Activated naive CD4-positive, alpha-beta T cell treated with Interleukin-2 at 50 U/mL for 16 hours (primary cell): ENCODE measurements around the gene BICD1.
"Not testable (repeated sequence)": the region's sequence is repeated elsewhere in the genome, so short reads cannot be mapped to it uniquely, and the experiment has no call there.

Source experiments
- DNase-seq: peaks from one replicate; pipeline ENCODE4 v3.0.0-alpha.2; 2020

Gene BICD1

GRCh38 chr12:32249777-32250176, 143.1 kb downstream of the BICD1 start:
- no peak for DNase-seq

- DNase-seq = no peak
Observed at GRCh38 chr12:32252199-32253073, 145.8 kb downstream of the BICD1 start.

- no peak for DNase-seq
Observed at GRCh38 chr12:32253154-32253790, 146.6 kb downstream of the BICD1 start.

- no peak for DNase-seq
Observed at GRCh38 chr12:32254260-32254956, 147.8 kb downstream of the BICD1 start.

- DNase-seq = no peak
Observed at GRCh38 chr12:32255588-32255987, 148.9 kb downstream of the BICD1 start.

GRCh38 chr12:32257695-32258496, 151.2 kb downstream of the BICD1 start:
- DNase-seq = no peak

GRCh38 chr12:32260696-32261095, 154.0 kb downstream of the BICD1 start:
- no peak for DNase-seq

- no peak for DNase-seq
Observed at GRCh38 chr12:32261638-32262037, 155.0 kb downstream of the BICD1 start.

GRCh38 chr12:32264961-32265360, 158.3 kb downstream of the BICD1 start:
- no peak for DNase-seq

- no peak for DNase-seq
Observed at GRCh38 chr12:32265456-32265855, 158.8 kb downstream of the BICD1 start.

- no peak for DNase-seq
Observed at GRCh38 chr12:32265951-32266350, 159.3 kb downstream of the BICD1 start.

- no peak for DNase-seq
Observed at GRCh38 chr12:32266756-32267155, 160.1 kb downstream of the BICD1 start.

GRCh38 chr12:32270818-32271710, 164.4 kb downstream of the BICD1 start:
- no peak for DNase-seq

- DNase-seq = no peak
Observed at GRCh38 chr12:32272465-32272864, 165.8 kb downstream of the BICD1 start.

GRCh38 chr12:32273063-32273522, 166.4 kb downstream of the BICD1 start:
- DNase-seq = no peak

- DNase-seq = no peak
Observed at GRCh38 chr12:32273712-32274111, 167.1 kb downstream of the BICD1 start.

GRCh38 chr12:32274665-32275064, 168.0 kb downstream of the BICD1 start:
- DNase-seq = no peak

GRCh38 chr12:32275520-32275919, 168.9 kb downstream of the BICD1 start:
- DNase-seq = not testable (repeated sequence)

- no peak for DNase-seq
Observed at GRCh38 chr12:32277774-32278173, 171.1 kb downstream of the BICD1 start.

- no peak for DNase-seq
Observed at GRCh38 chr12:32281098-32281497, 174.5 kb downstream of the BICD1 start.

- no peak for DNase-seq
Observed at GRCh38 chr12:32284561-32284960, 177.9 kb downstream of the BICD1 start.

GRCh38 chr12:32285021-32285420, 178.4 kb downstream of the BICD1 start:
- DNase-seq = no peak
